Fibroblast of skin of right quadriceps (primary cell): ENCODE data around the gene CSGALNACT2.
"Not testable (repeated sequence)": the region's sequence is repeated elsewhere in the genome, so short reads cannot be mapped to it uniquely, and the experiment has no call there.

Experiments used
- DNase-seq: peaks from one replicate; pipeline ENCODE4 v3.0.0-alpha.2; 2013

Gene CSGALNACT2, protein sequence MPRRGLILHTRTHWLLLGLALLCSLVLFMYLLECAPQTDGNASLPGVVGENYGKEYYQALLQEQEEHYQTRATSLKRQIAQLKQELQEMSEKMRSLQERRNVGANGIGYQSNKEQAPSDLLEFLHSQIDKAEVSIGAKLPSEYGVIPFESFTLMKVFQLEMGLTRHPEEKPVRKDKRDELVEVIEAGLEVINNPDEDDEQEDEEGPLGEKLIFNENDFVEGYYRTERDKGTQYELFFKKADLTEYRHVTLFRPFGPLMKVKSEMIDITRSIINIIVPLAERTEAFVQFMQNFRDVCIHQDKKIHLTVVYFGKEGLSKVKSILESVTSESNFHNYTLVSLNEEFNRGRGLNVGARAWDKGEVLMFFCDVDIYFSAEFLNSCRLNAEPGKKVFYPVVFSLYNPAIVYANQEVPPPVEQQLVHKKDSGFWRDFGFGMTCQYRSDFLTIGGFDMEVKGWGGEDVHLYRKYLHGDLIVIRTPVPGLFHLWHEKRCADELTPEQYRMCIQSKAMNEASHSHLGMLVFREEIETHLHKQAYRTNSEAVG

DNA sequence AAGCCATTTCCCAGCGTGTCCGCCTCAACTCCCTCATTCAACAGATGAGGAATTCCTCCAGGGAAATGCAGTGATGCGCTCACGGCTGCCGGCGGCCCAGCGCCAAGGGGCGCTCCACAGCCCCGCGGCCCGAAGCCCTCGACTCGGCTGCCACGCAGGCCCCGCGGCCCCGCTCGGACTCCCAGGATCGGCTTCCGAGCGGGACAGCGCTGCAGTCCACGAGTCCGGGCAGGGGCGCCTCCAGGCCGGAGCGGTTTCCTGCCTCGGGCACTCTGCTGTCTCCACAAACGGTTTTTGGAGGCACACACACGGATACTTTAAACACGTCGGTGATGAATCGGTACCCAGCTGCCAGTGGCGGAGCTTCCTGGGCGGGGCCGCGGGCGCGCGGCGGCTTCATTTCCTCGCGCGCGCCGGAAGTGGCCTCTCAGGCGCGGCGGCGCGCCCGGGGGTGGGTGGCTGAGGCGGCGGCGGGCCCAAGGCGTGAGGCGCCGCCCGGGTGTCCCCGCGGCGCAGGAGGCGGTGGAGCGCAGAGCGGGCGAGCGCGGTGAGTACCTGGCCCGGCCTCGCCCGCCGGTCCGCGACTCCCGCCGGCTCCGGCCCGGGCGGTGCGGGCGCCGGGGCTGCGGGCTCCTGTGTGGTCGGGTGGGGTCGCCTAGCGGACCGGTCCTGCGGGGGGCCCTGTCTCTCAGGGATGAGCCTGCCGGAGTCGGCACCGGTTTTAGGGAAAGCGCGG, at the start of gene CSGALNACT2:
Gene CSGALNACT2 (plus strand): TSS at position 425 of the 736 bp plus-strand sequence. CDS start 16,705 bp downstream, outside the sequence.
- DNase-seq = peak; percentile 85

- DNase-seq = no peak
Observed at GRCh38 chr10:43089519-43089918, 48.7 kb upstream of the CSGALNACT2 start.

- no peak for DNase-seq
Observed at GRCh38 chr10:43090188-43090587, 48.1 kb upstream of the CSGALNACT2 start.

DNA sequence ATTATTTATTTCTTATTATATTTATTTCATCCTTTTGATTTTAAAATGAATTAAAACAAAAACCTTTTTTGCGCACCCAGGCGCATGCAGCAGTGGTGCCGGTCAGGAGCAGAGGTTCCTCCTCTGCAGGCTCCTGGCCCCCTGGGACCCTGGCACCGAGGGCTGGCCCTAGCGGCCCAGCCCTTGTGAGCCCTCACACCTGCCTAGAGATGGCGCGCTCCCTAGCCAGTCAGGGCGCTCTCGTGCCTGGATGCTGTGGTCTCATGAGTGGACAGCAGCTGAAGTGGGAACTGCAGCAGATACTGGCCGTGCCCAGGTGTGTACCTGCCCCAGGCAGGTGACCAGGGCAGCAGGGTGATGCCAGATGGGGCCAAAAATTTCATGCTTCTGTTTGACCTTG, 47.6 kb upstream of the CSGALNACT2 start:
- DNase-seq = no peak

- no peak for DNase-seq
Observed at GRCh38 chr10:43091846-43092245, 46.4 kb upstream of the CSGALNACT2 start.

DNA sequence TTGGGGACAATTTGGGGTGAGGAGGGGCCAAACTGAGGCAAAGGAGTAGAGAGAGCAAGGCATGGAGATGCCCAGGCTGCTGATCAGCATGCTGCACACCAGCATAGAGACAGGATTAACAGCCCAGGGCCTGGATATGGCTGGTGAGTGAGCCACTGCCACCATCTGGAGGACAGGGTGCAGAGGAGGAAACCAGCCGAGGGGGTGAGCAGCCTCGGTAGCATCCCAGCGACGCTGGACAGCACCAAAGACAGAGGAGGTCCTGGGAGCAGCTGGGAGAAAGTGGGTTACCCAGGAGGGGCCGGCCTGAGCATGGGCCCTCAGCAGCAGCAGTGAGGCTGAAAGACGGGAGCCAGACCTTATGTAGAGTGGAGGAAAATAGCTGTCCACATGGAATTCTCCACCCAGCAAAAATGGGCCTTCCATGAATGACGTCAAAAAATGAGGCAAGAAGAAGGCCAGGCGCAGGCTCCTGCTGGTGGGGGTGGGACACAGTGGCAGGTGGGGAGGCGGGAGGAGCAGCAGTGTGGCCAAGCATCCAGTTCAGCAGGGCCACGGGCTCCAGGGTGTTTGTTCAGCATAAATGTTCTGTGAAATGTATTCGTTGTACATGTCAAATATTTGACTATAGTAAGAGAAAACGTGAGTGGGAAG, 44.7 kb upstream of the CSGALNACT2 start:
- DNase-seq = no peak

DNA sequence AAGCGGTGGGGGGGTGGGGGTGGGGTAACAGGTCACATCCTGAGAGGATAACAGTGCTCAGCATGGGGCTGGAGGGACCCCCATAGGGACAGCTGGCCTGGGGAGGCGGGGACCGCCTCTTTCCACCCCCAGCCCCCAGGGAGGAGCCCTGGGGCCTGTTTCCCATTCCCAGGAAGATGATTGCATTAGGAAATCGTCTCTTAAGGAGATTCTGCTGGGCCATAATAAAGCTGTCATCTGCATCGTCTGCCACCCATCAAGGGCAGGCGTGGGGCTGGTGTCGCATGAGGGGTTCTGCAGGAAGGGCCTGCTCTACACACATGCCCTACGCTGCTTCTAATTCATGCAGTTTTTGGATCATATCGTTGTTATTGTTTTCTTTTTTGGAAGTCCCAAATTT, 44.2 kb upstream of the CSGALNACT2 start:
- no peak for DNase-seq

GRCh38 chr10:43099339-43099738, 38.9 kb upstream of the CSGALNACT2 start:
- DNase-seq = not testable (repeated sequence)

GRCh38 chr10:43099928-43100327, 38.3 kb upstream of the CSGALNACT2 start:
- DNase-seq = no peak

DNA sequence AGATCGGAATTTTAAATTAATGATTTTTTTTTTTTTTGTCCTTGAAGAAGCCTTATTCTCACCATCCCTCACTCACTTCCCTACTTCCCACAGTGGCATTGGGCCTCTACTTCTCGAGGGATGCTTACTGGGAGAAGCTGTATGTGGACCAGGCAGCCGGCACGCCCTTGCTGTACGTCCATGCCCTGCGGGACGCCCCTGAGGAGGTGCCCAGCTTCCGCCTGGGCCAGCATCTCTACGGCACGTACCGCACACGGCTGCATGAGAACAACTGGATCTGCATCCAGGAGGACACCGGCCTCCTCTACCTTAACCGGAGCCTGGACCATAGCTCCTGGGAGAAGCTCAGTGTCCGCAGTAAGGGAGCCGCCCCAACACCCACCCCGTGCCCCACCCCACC, 37.9 kb upstream of the CSGALNACT2 start:
- no peak for DNase-seq

GRCh38 chr10:43102063-43102828, 36.0 kb upstream of the CSGALNACT2 start:
- DNase-seq = no peak

- peak; percentile 73 for DNase-seq
Observed at GRCh38 chr10:43105102-43105955, 32.9 kb upstream of the CSGALNACT2 start.

DNA sequence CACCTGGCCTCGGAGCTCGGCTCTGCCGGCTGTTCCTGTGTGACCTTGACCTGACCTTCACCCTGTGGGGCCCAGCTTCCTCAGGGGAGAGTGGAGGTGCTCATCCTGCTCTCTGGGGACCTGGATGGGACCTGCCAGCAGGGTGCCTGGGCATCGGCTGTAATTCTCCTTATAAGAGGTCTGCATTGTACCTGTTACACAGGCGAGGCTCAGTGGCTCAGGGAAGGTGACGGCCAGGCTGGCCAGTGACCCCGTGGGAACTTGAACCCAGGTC, 32.4 kb upstream of the CSGALNACT2 start:
- DNase-seq = no peak

DNA sequence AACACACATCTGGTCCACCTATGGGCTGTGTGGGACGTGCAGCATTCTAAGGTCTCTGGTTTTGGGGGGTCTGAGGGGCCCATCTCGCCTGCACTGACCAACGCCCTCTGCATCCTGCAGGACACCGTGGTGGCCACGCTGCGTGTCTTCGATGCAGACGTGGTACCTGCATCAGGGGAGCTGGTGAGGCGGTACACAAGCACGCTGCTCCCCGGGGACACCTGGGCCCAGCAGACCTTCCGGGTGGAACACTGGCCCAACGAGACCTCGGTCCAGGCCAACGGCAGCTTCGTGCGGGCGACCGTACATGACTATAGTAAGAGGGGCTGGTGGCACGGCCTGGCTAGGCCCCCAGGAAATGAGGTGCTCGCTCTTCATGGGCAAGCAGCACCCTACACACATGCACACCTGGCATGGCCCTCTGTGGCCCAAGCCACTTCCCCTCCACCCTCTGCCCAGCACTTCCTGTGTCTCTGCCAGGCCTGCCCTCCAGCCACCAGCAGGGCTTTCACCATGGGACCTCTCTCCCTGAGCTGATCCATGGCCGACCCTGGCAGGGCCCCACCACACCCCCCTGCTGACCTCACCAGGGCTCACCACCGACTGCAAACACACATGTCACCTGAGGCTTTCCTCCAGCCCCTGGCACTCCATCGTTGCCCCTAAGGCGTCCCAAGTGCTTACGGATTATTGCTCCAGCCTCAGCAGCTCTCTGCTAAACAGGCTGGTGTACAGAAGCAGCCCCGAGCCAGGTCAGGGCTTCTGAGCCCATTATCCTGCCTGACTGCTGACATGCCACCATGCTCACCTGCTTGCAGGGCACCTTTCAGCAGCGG, 31.8 kb upstream of the CSGALNACT2 start:
- no peak for DNase-seq

- no peak for DNase-seq
Observed at GRCh38 chr10:43108951-43109350, 29.3 kb upstream of the CSGALNACT2 start.

- DNase-seq = no peak
Observed at GRCh38 chr10:43109671-43110249, 28.5 kb upstream of the CSGALNACT2 start.

- peak; percentile 31 for DNase-seq
Observed at GRCh38 chr10:43110338-43111071, 27.7 kb upstream of the CSGALNACT2 start.

DNA sequence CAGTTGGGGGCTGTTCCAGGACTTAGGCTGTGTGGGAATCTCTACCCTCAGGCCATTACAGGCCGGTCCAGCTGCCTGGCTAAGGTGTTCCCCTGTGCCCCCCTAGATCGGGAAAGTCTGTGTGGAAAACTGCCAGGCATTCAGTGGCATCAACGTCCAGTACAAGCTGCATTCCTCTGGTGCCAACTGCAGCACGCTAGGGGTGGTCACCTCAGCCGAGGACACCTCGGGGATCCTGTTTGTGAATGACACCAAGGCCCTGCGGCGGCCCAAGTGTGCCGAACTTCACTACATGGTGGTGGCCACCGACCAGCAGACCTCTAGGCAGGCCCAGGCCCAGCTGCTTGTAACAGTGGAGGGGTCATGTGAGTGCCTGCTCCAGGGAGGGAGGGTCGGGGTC, 27.1 kb upstream of the CSGALNACT2 start:
- no peak for DNase-seq

DNA sequence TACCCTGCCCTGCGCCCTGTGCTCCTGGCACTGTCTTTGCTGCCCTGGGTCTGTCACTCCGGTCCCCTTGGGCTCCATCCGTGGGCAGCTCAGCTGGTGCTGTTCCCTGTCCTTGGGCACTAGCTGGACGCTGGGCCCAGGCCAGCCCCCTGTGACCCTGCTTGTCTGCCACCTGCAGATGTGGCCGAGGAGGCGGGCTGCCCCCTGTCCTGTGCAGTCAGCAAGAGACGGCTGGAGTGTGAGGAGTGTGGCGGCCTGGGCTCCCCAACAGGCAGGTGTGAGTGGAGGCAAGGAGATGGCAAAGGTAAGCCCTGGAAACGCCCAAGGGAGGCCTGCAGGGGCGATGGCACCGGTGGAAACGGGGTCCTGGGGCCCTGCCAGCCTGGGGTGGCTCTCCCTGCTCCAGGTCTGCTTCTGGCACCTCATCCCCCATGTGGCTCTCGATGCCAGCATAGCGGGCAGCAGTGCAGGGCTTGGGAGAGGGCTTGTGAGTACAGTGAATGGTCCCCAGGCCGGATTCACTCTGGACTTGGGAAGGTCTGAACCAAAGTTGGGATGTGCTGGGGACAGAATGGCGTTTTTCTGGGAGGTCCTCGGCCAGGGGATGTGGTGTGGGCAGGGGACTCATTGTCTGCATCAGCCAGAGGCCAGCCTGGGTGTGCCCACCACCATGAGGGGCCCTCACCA, 26.2 kb upstream of the CSGALNACT2 start:
- no peak for DNase-seq
